Testis (tissue), 2 donors: ENCODE results near the gene TTLL12.

ENCODE experiments used
- POLR2A ChIP-seq: fragments of 450-650 bp; IDR thresholded peaks from one replicate; pipeline ENCODE4 v1.6.1; 2017; ENCODE audit warnings: antibody characterized with exemption, mild to moderate bottlenecking, moderate library complexity
- TF ChIP-seq, protein P1 (sequence below), 3 experiments: fragments of 450-650 bp in 2 of 3; fragments of 200-600 bp in 1 of 3; sonication (generic) in 1 of 3; IDR thresholded peaks; one replicate each; pipeline ENCODE4 v1.5.1; 2016 to 2019; ENCODE audit warnings: antibody characterized with exemption in 3 of 3, mild to moderate bottlenecking in 2 of 3, moderate library complexity in 1 of 3

DNA sequence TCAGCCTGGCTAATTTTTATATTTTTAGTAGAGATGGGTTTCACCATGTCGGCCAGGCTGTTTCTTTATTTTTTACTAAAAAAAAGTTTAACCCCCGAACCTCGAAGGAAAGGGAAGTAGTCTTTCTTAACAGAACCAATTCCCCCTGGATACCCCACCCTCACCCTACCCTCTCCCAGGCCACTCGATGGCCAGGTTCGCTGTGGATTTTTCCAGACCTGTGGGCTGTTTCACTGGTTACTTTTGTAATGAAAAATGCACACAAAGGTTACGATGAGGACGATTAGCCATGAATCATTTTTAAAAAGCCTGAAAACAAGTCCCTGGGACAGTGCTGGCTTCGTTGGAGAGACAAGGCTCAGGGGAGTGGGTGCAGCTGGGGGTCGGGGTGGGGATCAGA lies 33.0 kb downstream of the TTLL12 start:
- no peak for TF ChIP-seq POLR2A
- TF ChIP-seq, protein P1, sequence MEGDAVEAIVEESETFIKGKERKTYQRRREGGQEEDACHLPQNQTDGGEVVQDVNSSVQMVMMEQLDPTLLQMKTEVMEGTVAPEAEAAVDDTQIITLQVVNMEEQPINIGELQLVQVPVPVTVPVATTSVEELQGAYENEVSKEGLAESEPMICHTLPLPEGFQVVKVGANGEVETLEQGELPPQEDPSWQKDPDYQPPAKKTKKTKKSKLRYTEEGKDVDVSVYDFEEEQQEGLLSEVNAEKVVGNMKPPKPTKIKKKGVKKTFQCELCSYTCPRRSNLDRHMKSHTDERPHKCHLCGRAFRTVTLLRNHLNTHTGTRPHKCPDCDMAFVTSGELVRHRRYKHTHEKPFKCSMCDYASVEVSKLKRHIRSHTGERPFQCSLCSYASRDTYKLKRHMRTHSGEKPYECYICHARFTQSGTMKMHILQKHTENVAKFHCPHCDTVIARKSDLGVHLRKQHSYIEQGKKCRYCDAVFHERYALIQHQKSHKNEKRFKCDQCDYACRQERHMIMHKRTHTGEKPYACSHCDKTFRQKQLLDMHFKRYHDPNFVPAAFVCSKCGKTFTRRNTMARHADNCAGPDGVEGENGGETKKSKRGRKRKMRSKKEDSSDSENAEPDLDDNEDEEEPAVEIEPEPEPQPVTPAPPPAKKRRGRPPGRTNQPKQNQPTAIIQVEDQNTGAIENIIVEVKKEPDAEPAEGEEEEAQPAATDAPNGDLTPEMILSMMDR (IDR thresholded peaks at IDR 0.05): no peak
